C1 segment of cervical spinal cord (tissue), 14 donors: Measurements from ENCODE around the gene STAT5B.
"Not testable (repeated sequence)": the region's sequence is repeated elsewhere in the genome, so short reads cannot be mapped to it uniquely, and the experiment has no call there.

Source experiments
- DNase-seq, 14 donors: peaks; one replicate each; lab custom pipeline; 2025; lab: John Stamatoyannopoulos, UW

The STAT5B gene

DNA sequence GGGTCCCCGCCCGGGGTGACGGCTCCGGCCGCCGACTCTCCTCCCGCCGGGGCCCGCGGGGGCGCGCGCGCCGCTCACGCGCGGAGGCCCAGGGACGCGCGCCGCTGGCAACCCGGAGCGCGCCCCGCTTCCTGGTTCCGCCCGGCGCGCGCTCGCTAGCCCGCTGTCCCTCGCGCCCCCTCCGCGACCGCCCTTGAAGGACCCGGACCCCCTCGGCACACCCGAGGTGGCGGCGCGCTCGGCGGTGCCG, at the start of gene STAT5B:
Gene STAT5B (minus strand): TSS at position 33 of the 250 bp plus-strand sequence. CDS start 44,264 bp downstream, outside the sequence.
- peak in 10 of 14 donors; percentile 29 to 84 (median 55) for DNase-seq

DNA sequence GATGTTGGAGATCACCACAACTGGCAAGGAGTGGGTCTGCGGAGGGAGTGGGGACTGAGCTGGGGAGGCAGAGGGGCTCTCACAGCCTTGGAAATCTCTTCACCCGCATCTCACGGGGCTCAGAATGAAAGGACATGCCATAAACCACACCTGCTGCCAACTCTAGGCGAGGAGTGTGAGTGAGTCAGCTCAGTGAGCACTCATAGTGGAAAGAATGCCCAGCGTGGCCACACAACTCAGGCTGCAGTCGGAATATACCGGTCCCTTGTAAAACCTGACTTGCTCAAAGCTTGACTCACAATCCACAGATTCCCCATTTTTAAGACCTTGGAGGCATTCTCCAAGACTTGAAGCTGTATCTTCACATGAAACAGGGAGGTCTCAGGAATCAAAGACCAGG, 48.8 kb upstream of the STAT5B start:
- no peak for DNase-seq

DNA sequence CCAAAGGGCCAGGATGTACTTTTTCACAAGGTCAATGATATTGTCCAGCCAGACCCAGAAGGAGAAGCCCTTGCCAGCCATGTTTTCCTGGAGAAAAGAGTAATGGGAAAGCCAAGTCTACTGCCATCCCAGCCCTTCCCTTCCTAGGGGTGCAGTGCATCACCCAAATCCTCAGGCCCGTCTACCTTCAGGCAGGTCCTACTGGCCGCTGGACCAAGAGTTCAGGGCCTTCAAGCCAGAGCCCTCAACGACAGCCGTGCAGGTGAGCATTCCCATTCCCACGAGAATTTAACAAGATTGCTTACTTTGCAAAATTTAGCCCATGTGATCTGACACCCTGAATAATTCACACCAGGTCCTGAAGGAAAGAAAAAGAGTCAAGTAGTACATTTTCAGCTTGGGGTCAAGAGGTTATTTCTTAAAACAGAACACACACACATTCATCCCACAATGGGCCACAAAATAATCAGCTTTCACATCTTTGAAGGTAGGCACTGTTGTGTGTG, 47.1 kb upstream of the STAT5B start:
- DNase-seq: no peak

DNA sequence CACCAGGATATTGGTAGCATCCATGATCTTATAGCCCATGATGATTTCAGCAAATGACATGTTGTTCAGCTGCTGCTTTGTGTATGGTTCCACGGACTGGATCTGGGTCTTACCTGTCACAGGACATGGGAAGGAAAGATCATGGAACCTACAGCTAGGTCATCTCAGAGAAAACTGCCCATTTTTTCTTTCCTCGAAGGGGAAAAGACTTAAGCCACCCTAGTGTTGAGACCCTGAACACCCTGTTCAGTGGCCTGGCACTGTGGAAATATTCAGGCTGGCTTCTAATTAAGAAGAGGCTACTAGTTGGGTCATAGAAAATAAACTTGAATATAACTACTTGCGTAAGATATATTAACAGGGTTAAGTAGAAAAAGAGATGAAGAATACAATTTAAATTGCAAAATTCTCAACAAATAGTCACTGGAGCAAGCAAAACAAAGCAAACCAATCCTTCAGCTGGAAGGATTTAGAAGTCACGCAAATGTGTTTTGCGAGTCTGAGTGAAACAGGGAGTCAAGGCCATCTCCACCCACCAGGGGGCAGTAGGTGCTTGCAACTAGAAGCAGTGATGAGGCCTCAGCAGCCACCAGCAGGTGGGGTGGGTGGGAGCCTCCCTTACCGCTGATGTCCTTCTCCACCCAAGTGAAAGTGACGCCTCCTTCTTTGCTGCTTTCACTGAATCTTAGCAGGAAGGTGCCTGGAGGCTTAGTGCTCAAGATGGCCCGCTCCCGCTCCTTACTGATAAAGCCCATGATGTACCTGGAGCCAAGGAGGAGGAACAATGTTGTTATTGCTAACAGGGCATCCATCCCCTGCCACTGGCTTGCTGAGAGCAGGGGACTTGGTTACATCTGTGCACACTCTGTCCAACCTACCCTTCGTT, 46.4 kb upstream of the STAT5B start:
- DNase-seq: peak in 13 of 14 donors; percentile 18 to 88 (median 74)

DNA sequence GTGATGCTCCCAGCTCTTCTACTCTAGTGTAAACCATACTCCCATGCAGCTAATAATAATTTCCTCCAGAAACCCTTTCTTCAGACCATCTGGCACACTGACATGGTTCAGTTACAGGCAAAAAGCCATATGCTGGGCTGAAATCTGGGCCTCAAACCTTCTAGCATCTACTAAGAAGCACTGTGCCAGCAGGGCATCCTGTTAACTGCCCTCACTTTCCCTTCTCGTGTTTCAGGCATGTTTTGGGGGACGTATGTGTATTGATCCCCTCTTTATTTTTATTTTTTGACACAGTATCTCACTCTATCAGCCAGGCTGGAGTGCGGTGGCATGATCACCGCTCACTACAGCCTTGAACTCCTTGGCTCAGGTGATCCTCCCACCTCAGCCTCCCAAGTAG, 45.4 kb upstream of the STAT5B start:
- peak in 1 of 14 donors; percentile 78 for DNase-seq

DNA sequence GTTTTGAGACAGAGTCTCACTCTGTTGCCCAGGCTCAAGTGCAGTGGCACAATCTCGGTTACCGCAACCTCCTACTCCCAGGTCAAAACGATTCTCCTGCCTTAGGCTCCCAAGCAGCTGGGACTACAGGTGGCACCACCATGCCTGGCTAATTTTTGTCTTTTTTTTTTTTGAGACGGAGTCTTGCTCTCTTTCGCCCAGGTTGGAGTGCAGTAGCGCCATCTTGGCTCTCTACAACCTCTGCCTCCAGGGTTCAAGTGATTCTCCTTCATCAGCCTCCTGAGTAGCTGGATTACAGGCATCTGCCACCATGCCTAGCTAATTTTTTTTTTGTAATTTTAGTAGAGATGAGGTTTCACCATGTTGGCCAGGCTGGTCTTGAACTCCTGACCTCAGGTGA, 41.8 kb upstream of the STAT5B start:
- DNase-seq: not testable (repeated sequence)

DNA sequence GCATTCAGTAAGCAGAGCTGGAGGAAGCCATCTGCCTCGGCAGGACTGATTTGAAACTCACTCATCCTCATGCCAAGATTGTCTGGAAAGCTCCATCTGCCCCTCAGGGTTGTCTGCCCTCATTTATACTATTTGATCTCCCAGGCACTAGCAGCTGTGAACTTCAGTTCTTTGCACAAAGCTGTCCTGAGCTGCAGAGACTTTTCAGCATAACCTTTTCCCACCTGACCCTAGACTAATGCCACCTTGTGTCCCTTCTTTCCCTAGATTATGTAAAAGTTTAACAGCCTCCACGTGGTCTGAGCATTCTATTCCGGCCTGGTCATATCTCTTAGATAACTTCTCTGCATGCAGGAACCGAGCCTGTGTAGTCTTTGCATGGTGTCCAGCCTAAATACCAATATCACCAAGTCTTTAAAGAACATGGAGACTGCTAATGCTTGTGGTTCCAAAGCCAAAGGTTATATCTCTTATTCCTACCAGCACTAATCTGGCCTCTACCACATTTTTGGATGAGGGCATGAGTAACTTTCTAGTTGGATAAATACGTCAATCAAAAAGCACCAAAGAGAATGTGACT, 41.2 kb upstream of the STAT5B start:
- peak in 1 of 14 donors; percentile 36 for DNase-seq

DNA sequence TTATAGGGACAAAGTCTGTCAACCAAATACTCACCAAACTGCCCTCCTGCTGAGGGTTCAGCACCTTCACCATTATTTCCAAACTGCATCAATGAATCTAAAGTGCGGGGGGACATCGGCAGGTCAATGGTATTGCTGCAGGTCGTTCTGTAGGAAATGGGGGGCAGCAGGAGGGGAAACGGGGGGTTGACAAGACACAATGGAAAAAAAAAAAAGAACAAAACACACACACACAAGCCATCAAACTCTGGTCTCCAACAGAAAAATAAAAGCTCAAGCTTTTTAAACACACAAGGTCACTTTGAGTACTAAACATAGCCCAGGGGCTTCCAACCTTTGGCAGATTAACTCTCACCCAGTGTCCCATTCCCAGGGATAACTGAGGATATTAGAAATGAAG, 40.6 kb upstream of the STAT5B start:
- no peak for DNase-seq

DNA sequence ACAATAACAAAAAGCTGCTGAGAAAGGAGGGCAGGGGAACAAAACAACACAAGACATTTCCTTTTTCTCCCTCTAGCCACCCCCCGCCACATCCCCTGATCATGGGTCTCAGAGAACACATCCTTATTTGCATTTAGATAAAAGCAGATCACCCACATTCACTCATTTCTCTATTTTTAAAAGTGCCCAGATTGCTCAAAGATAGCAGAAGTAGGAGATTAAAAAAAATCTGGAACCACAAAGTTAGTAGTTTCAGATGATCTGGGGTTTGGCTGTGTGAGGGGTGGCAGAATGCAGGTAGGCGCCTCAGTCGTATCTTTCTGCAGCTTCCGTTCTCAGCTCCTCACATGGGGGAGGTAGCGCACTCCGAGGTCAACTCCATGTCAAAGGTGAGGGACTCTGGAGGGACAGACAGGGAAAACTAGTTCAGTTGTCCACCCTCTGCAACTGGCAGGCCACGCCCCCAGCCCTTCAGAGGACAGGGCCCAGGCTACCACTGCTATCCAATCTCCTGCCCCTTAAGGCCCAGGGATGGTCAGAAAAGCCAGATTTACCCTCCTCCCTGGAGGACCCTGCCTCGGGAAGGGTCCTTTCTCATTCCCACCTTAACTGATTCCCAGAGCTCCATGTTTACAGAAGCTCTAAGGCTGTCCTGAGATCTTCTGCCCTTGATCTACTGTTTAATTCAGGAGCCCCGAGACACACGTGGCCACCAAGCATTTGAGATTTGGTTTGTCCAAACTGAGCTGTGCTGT, 39.4 kb upstream of the STAT5B start:
- peak in 1 of 14 donors; percentile 6 for DNase-seq

DNA sequence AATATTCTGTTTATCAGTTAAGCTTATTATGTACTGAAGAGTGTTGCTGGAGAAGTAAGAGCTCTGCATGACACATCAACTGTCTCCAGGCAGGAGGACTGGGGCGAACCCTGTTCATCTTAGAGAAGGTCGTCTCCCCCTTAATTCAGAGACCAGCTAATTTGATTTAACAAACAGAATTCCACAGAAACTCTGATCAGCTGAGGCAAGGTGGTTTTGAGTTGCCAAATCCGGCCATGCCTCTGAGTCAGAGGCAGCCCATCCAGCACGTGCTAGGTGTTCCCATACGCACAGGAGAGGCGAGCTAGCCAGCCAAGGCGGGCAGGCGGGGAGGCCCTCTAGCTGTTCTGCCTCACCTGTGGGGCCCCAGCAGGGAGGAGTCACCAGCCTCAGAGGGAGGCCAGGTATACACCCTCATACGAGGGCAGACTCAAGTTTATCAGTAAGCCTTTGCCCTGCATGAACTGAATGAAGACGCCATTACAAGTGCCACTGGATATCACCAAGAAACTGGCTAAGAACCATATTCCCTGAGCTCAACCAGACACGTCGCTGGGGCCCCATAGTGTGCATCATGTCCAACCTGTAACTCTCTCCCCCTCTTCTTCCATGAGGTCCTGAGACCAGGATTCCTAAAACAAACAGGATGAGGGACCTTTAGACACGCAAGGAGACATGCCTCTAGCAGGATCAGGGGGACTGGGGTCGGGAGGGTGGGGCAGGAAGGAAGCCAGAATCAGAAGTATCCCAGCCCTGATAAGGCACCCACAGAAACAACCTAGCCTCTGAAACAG, 37.8 kb upstream of the STAT5B start:
- no peak for DNase-seq

DNA sequence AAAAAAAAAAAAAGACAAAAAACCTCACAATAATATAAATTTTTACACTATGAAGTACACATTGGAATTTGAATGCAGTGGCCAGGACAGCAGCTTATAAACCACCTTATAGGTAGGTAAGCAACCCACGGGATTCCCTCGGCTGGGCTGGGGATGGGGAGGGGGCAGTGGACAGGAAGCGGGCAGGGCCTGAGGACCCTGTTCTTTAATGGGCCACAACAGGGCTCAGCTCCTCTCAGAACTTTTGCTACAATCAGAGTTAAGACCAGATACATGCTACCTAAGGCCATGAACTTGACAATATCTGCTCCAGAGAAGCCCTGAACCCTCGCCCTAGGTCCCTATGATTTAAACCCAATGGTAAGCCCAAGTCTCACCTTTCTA, 37.2 kb upstream of the STAT5B start:
- DNase-seq: no peak

DNA sequence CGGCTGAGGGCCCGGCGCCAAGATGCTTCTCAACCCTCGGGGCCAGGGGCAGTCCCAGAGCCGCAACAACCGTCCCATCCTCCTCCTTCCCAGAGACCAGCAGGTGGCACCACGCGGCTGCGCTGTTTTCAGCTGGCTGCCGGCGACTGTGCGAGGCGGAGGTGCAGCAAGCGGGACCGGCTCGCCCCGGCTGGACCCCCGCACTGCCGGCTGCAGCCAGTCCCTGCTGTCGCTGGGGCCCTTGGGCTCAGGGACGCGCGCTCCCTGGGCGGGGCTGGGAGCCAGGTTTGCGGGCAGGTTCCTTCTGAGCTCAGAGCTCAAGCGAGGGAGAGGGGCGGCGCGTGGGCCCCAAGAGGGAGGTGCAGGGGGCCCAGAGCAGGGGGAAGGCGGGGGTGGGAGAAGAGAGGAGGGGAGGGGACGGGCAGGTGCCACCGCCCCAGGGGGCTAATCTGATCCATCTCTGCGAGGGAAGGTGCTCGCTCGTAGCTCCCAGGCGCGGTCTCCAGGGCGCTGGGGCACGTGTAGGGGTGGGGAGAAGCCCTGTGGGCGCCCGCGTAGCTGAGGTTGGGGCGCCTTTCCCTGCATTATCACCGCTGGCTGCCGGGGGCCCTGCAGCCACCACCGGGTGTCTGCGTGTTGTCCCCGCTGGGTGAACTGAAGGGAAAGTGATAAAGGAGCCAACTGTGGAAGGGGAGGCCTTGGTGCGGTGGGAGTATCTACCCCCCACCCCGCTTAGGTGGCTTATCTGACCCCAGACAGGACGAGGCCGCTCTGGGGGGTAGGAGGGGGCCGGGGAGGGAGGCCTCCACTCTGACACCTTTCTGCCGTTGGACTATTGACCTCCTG, 36.3 kb upstream of the STAT5B start:
- DNase-seq: peak in 12 of 14 donors; percentile 30 to 81 (median 72)

DNA sequence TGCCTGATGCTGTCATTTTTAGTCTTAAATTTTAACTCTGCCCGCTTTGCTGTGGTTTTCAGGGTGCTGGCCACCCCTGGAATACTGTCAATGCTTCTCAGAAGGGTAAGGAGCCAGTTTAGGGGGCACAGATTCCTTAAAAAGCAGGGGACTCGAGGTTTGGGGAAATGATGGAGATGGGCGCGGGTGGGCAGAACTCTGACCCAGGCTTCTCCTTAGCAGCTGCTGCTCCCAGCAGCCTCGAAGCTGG, 35.8 kb upstream of the STAT5B start:
- no peak for DNase-seq

DNA sequence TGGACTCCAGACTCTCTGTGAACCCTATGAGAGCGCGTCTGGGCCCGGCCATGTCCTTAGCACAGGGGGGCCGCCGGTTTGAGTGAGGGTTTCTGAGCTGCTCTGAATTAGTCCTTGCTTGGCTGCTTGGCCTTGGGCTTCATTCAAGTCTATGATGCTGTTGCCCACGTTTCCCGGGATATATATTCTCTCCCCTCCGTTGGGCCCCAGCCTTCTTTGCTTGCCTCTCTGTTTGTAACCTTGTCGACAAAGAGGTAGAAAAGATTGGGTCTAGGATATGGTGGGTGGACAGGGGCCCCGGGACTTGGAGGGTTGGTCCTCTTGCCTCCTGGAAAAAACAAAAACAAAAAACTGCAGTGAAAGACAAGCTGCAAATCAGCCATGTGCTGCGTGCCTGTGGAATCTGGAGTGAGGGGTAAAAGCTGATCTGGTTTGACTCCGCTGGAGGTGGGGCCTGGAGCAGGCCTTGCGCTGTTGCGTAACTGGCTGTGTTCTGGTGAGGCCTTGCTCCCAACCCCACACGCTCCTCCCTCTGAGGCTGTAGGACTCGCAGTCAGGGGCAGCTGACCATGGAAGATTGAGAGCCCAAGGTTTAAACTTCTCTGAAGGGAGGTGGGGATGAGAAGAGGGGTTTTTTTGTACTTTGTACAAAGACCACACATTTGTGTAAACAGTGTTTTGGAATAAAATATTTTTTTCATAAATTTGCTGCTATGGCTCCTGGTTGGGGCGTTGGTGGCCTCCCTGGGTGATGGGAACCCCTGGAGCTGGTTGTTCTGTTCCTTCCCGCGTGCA, 35.2 kb upstream of the STAT5B start:
- DNase-seq: peak in 10 of 14 donors; percentile 22 to 71 (median 51)

DNA sequence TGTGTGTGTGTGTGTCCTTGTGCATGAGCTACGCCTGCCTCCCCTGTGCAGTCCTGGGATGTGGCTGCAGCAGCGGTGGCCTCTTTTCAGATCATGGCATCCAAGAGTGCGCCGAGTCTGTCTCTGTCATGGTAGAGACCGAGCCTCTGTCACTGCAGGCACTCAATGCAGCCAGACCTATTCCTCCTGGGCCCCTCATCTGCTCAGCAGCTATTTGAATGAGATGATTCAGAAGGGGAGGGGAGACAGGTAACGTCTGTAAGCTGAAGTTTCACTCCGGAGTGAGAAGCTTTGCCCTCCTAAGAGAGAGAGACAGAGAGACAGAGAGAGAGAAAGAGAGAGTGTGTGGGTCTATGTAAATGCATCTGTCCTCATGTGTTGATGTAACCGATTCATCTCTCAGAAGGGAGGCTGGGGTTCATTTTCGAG, 34.6 kb upstream of the STAT5B start:
- DNase-seq: no peak

DNA sequence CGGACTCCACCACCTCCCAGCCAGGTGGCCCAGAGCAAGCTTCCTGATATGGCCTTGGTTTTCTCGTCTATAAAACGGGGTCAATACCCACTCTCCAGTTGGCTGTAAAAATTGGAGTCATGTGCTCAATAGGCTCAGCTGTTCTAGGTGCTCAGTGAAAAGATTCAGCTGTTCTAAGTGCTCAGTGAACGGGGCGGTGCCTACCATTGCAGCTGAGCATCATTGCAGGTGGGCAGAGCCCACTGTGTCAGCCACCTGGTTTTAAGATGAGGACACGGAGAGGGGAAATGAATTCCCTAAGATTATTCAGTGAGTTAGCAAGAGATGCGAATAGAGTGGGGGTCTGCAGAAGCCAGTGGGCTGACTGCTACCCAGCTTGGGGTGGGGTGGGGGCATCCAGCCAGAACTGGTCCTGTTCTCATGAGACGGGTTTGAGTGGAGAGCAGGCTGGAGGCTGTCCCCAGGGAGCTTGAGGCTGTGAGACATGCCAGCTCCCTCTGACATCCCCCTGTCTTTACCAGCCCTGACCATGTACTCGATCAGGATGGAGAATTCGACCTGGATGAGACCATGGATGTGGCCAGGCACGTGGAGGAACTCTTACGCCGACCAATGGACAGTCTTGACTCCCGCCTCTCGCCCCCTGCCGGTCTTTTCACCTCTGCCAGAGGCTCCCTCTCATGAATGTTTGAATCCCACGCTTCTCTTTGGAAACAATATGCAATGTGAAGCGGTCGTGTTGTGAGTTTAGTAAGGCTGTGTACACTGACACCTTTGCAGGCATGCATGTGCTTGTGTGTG, 34.0 kb upstream of the STAT5B start:
- no peak for DNase-seq

DNA sequence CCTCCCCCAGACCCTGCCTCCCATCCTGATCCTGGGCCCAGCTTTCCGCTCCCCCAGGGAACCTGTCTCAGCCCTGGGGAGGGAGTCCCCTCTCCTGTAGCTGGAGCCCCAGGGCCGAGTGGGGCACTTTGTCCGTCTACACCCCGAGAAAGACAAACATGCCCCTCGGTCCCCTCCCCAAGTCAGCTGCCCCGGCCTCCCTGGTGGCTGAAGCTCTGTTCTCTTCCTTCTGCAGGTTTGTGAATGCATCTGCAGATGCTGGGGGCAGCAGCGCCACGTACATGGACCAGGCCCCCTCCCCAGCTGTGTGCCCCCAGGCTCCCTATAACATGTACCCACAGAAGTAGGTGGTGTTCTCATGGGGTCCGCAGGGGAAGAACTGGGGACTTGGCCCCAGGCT, 33.0 kb upstream of the STAT5B start:
- DNase-seq: no peak

DNA sequence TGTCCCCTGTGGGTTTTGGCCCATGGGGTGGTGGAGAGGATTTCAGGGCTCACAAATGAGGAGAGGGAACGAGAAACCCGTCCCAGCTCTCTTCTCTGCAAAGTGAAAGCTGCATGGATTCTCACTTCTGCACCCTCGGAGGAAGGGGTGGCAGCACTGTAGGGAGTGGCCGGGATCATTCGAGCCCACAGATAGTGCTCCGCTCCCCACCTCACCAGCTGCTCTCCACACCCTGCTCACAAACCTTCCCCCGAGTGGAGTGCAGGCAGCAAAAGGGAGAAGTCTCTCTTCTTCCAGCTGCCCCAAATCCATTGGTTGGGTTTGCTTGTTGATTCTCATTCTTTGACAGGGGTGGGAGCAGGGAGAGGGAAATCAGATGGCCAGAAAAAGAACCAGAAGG, 32.3 kb upstream of the STAT5B start:
- DNase-seq: no peak

DNA sequence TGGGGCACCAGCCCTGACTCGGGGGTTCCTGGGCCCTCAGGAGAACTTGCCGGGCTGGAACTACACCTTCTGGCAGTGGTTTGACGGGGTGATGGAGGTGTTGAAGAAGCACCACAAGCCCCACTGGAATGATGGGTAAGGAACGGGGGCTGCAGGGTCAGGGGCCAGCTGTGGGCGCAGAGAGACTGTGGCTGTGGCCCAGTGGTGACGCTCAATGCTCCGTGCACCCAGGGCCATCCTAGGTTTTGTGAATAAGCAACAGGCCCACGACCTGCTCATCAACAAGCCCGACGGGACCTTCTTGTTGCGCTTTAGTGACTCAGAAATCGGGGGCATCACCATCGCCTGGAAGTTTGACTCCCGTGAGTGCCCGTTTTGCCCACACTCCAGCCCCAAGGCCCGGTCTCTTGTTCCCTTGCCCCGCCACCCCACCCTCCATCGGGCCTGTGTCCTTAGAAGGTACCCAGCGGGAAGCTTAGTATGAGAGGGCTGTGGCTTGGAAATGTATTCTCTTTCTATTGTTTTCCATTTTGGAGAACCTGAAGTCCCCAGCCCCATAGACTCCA, 31.3 kb upstream of the STAT5B start:
- DNase-seq: no peak
